ENCODE results near the gene NMT1.

DNA sequence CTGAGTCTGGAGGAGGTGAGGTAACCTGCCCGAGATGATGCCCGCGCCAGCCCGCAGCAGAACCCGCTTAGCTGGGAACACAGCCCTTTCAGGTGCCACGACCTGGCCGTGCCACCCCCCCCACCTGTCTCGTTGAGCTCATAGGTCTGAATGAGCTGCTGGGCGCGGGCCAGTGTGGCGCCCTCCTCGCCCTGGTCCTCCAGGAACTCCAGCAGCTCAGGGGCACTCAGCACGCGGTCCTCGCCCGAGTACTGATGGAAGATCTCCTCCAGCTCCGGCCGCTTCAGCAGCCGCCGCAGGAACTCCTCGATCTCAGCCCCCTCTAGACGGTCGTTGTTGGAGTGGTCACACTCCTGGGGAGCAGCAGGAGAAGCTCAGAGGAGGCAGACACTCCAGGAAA is 57.6 kb downstream of the NMT1 start:
- TF ChIP-seq CTCF (CRISPR knock-in tag; IDR thresholded peaks at IDR 0.05) = no peak
- no peak for TF ChIP-seq ZNF282 (IDR thresholded peaks at IDR 0.05; ENCODE audit: partially characterized antibody)
- no peak for TF ChIP-seq GATAD1 (CRISPR knock-in tag; IDR thresholded peaks at IDR 0.05)
- TF ChIP-seq ZNF576 (CRISPR knock-in tag; IDR thresholded peaks at IDR 0.05) = no peak
- TF ChIP-seq YEATS2 (CRISPR knock-in tag; IDR thresholded peaks at IDR 0.05; ENCODE audit: borderline replicate concordance) = no peak
- TF ChIP-seq ZNF24 (IDR thresholded peaks at IDR 0.05) = no peak

All from HepG2 (cell line).